Esophagus muscularis mucosa (tissue), 4 donors: ENCODE data around the gene KCNQ1. TPM values are rescaled to one million over a fixed set of nuclear protein-coding genes. Genes with fewer than 3 reads are reported as not detected.

Experiments
- DNase-seq: peaks from one replicate; pipeline ENCODE4 v3.0.0-alpha.2; 2017; ENCODE audit errors: extremely low spot score
- H3K27ac ChIP-seq, 4 donors: fragments of 200-600 bp; sonication (generic); replicated peaks in 1 of 4; 1 replicate in 3 of 4; 2 replicates in 1 of 4; pipeline ENCODE4 v1.5.1; 2016 to 2019; ENCODE audit warnings: mild to moderate bottlenecking in 1 of 4
- H3K27me3 ChIP-seq, 4 donors: fragments of 200-600 bp; sonication (generic); one replicate each; pipeline versions ENCODE4 v1.5.1 to v1.6.0; 2016 to 2019
- H3K36me3 ChIP-seq, 4 donors: fragments of 200-600 bp; sonication (generic); one replicate each; pipeline ENCODE4 v1.5.1; 2016 to 2019
- H3K4me1 ChIP-seq, 4 donors: fragments of 200-600 bp; sonication (generic); one replicate each; pipeline ENCODE4 v1.5.1; 2016 to 2019
- H3K4me3 ChIP-seq, 4 donors: fragments of 200-600 bp; sonication (generic); 1 replicate in 2 of 4; 2 replicates in 2 of 4; pipeline ENCODE4 v1.5.1; 2016 to 2019; ENCODE audit warnings: mild to moderate bottlenecking in 4 of 4, moderate library complexity in 1 of 4
- H3K9me3 ChIP-seq, 4 donors: fragments of 200-600 bp; sonication (generic); 1 replicate in 3 of 4; 2 replicates in 1 of 4; pipeline ENCODE4 v1.5.1; 2016 to 2019
- CTCF ChIP-seq, 3 experiments: fragments of 200-600 bp in 2 of 3; fragments of 450-650 bp in 1 of 3; sonication (generic) in 2 of 3; IDR thresholded peaks; one replicate each; pipeline ENCODE4 v1.5.1; 2017 to 2019; ENCODE audit warnings: antibody characterized with exemption in 3 of 3, mild to moderate bottlenecking in 2 of 3, moderate library complexity in 1 of 3
- EP300 ChIP-seq: sonication (generic); formaldehyde crosslinking; IDR thresholded peaks from one replicate; pipeline ENCODE4 v1.6.1; 2017; ENCODE audit warnings: antibody characterized with exemption
- POLR2A ChIP-seq: fragments of 450-650 bp; IDR thresholded peaks from one replicate; pipeline ENCODE4 v1.6.1; 2017; ENCODE audit warnings: antibody characterized with exemption, moderate library complexity, mild to moderate bottlenecking, low read depth
- POLR2AphosphoS5 ChIP-seq, 2 donors: sonication (generic); formaldehyde crosslinking; IDR thresholded peaks; one replicate each; pipeline ENCODE4 v1.6.1; 2017; ENCODE audit warnings: antibody characterized with exemption in 2 of 2
- WGBS: methylation state at CpG from one replicate; pipeline ENCODE4 v1.1.5; 2018; 5-methylcytosine and 5-hydroxymethylcytosine counted together
- intact Hi-C: fragments of 100-400 bp; cut with DNase I; formaldehyde crosslinking; loops from one replicate; pipeline ENCODE4 v1.15.1; 2023
- total RNA-seq, 4 donors: library from RNA; depleted of rRNA; stranded (reverse); fragments of >200 nt; gene quantifications; one replicate each; pipeline versions ENCODE4 v1.1.0 to v1.2.1, GENCODE V29; 2016

The KCNQ1 gene
- total RNA-seq, 4 donors from 2014 or later = 2.1 to 5.9 (median 4.3) TPM

DNA sequence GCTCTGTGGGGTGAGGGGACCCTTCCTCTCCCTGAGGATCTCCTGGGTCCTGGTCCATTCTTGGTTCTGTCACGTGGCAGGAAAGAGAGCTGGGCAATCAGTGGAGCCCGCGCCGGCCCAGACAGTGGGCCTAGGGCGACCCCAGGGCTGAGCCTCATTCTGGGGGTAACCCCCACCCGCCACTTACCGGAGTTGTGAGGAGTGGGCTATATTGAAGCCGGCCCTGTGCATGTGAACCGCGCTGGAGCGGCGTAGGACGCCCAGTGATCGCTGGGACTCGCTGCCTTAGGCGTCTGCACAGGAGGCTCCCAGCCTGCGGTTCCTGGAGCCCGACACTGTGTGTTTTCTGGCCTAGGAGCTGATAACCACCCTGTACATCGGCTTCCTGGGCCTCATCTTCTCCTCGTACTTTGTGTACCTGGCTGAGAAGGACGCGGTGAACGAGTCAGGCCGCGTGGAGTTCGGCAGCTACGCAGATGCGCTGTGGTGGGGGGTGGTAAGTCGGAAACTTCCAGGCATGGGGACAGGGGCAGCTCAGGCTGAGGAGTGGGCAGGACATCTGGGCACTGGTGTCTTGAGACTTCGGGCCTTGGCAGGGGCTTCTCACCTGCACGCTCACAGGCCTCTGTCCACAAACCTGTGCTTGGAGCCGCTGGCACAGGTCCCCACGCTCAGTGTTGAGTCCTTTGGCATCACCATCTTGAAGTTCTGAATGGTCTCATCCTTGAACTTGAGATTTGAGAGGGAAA, 127.9 kb downstream of the KCNQ1 start:
- H3K27me3 ChIP-seq = no peaks in the 10 kb centered on the region
- DNase-seq = no peak
- H3K27ac ChIP-seq = no peak overlapping the region
- H3K4me3 ChIP-seq = no peak overlapping the region
- no peaks in the 10 kb centered on the region for H3K4me1 ChIP-seq
- H3K9me3 ChIP-seq = no peaks in the 10 kb centered on the region
- peaks cover 0 to 13% (median 0%) of the 10 kb centered on the region in 4 donors for H3K36me3 ChIP-seq
- intact Hi-C loops = no loop called here
- WGBS = 95% methylated on average over 22 of the region's 33 CpGs
- TF ChIP-seq POLR2A (no peak), EP300 (no peak), CTCF (IDR thresholded peaks at IDR 0.05) (no peak), POLR2AphosphoS5 (IDR thresholded peaks at IDR 0.05) (no peak)

- Histone ChIP-seq H3K4me1 (no peaks in the 10 kb centered on the region), H3K27me3 (no peaks in the 10 kb centered on the region), H3K36me3 (peaks cover 0 to 13% (median 0%) of the 10 kb centered on the region in 4 donors), H3K4me3 (no peak overlapping the region), H3K27ac (no peak overlapping the region), H3K9me3 (no peaks in the 10 kb centered on the region)
- intact Hi-C loops = no loop called here
- WGBS = 93% methylated on average over 13 of the region's 28 CpGs
- TF ChIP-seq POLR2AphosphoS5 (IDR thresholded peaks at IDR 0.05) = no peak
- no peak for TF ChIP-seq CTCF (IDR thresholded peaks at IDR 0.05)
- no peak for TF ChIP-seq EP300
- no peak for TF ChIP-seq POLR2A
- no peak for DNase-seq
Observed at GRCh38 chr11:2573240-2574042, 128.6 kb downstream of the KCNQ1 start.

- H3K4me3 ChIP-seq = no peak overlapping the region
- no peak overlapping the region for H3K27ac ChIP-seq
- H3K9me3 ChIP-seq = no peaks in the 10 kb centered on the region
- H3K36me3 ChIP-seq = peaks cover 0 to 13% (median 0%) of the 10 kb centered on the region in 4 donors
- peaks cover 0 to 2% (median 0%) of the 10 kb centered on the region in 4 donors for H3K4me1 ChIP-seq
- DNase-seq = no peak
- intact Hi-C loops = no loop called here
- no peaks in the 10 kb centered on the region for H3K27me3 ChIP-seq
- TF ChIP-seq CTCF (IDR thresholded peaks at IDR 0.05) (no peak), EP300 (no peak), POLR2AphosphoS5 (IDR thresholded peaks at IDR 0.05) (no peak), POLR2A (no peak)
- 89% methylated on average over 10 of the region's 22 CpGs for WGBS
Observed at GRCh38 chr11:2574043-2574552, 129.3 kb downstream of the KCNQ1 start.

DNA sequence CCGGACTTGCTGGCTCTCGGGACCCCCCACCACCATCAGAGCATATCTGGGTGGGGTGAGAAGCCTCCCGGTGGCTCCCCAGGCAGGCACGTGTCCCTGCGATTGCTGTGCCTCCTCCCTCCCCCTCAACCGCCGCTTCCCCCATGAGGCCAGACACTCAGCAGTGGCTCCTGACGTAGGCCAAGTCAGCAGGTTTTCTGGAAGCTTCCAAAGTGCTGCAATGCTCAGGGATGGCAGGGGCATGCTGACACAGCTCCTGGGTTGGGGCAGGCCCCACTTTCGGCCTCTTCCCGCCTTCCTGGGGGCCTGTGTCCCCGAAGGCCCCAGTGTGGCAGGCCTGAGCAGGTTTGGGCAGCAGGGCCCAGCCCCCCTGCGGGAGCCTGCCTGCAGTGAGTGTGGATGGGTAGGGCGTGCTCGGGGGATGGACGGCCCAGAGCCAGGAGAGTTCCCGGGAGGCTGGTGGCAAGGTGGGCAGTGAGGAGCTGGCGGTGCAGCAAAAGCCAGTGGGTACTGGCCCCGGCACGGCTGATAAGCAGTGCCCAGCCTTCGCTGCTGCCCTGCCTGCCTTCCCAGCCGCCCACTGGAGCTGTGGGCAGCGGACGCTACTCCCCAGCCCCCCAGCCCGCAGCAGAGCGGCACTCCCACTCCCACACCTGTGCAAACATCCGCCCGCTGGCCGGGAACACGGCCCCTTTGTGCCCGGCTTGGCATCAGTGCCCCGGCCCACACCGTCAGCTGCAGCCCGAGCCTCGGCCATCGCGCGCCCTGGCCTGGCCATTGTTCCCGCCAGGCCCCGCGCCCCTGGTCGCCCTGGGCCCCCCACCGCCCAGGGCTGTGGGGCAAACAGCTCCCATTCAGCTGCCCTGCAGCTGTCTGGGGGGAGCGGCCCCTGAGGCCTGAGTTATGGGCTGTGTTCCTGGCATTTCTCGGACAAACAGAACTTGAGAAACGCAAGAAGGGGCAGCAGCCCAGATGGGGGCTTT, 130.0 kb downstream of the KCNQ1 start:
- 88% methylated on average over 13 of the region's 45 CpGs for WGBS
- peaks cover 0 to 5% (median 0%) of the 10 kb centered on the region in 4 donors for H3K4me1 ChIP-seq
- no peaks in the 10 kb centered on the region for H3K9me3 ChIP-seq
- peaks cover 0 to 13% (median 0%) of the 10 kb centered on the region in 4 donors for H3K36me3 ChIP-seq
- no peak for DNase-seq
- no peak for TF ChIP-seq POLR2AphosphoS5 (IDR thresholded peaks at IDR 0.05)
- TF ChIP-seq CTCF (IDR thresholded peaks at IDR 0.05) = no peak
- no peak for TF ChIP-seq POLR2A
- TF ChIP-seq EP300 = no peak
- H3K27me3 ChIP-seq = no peaks in the 10 kb centered on the region
- H3K27ac ChIP-seq = no peak overlapping the region
- intact Hi-C loops = no loop called here
- H3K4me3 ChIP-seq = no peak overlapping the region
